Raji (cell line): ENCODE measurements around the gene CSNK2B.

Source experiments
- POLR2A ChIP-seq: IDR thresholded peaks from 2 replicates; pipeline ENCODE4 v1.6.1; 2011; ENCODE audit warnings: low read depth, low read length, control low read depth; ENCODE audit not compliant: insufficient read depth

Gene CSNK2B

DNA sequence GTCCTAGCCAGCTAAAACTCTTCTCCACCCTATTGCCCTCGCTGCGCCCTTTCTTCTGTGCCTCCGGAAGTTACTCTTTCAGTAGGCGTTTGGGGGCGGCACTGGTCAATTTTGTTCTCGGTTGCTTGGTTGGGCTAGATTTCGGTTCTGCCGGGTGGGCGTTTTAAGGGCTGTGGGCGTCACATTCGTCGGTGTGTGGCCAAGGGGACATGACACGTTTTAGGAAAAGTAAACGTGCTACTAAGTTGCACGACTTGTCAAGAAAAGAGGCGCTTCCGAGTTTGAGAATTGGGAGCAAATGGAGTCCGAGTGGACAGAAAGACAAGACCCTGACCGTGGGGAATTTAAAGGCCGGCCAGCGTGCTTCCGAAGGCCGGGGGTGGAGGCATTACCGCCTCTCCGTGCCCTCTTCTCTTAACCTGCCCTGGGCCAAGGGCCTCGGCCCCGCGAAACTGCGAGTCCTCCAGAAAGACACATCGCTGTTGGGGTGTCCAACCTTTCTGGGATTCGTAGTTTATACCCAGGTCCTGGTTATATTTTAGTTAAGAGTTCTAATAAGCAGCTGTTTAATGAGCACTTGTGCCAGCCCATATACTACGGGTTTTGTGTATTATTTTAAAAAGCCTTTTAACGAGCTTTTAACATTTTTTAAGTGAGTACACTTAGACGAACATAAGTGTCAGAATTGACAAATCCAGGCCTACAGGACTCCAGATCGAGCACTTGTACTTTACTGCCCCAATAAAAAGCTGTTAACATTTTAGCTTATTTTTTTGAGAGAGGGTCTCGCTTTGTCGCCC, 12.8 kb upstream of the CSNK2B start:
- peak; percentile 68 for TF ChIP-seq POLR2A

DNA sequence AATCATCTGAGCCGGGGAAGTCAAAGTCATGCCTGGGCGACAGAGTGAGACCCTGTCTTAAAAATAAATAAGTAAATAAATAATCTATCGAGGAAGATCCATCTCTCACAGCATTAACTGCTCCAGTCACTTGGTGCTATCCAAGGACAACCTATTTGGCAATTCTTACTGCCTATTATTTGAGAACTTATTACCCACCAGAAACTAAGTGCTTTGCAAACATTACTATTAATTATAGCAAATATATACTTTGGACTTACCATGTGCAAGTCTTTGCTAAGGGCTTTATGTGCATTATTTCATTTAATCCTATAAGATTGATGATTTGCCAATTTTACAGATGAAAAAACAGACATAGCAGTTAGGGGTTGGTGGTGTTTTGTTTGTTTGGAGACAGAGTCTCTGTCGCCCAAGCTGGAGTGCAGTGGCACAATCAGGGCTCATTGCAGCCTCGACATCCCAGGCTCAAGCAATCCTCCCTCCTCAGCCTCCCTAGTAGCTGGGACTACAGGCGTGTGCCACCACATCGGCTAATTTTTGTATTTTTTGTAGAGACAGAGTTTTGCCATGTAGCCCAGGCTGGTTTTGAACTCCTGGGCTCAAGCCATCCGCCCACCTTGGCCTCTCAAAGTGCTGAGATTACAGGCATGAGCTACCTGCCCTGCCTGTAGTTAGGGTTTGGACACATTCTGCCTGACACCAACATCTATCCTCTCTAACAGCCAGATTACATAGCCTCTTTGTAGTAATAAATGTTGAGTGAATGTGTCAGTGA, 11.1 kb upstream of the CSNK2B start:
- no peak for TF ChIP-seq POLR2A

DNA sequence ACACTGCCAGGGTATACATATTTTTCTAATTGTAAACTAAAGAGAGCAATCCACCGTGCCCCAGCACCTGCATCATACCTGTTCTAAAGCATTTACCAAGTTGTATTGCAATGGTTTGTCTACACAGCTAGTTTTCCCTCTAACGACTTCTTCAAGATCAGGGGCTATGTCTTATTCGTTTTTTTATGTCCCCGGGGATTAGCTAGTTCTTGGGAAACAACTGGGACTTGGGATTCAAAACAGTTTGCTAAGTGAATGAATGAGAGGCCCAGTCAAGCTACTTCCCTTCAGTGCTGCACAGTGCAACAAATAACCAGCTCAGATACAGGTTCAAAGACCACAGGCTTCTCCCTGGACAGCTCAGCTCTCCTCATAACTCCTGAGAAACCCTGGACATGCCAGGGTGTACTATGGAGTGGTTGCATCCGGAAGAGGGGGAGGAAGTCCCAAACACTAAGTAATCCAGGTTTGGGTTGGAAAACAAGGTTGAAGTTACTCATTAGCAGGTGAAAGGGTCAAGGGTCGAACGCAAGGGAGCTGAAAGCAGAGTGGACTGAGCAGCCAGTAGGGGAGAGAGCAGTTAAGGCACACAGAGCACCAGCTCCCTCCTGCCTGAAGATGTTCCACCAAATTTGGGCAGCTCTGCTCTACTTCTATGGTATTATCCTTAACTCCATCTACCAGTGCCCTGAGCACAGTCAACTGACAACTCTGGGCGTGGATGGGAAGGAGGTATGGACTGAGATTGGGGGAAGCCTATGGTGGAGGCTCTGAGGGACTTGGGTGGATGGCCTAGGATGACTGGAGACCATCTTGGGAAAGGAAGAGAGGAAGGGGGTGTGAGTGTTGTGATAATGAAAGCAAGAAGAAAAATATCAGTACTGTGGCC, 10.3 kb upstream of the CSNK2B start, which contains the start of gene APOM:
TSS of gene APOM (plus strand) at position 546 of the 889 bp plus-strand sequence. CDS start at position 619, 73 bp downstream.
- no peak for TF ChIP-seq POLR2A

GRCh38 chr6:31657406-31658157, 8.3 kb upstream of the CSNK2B start:
- no peak for TF ChIP-seq POLR2A

DNA sequence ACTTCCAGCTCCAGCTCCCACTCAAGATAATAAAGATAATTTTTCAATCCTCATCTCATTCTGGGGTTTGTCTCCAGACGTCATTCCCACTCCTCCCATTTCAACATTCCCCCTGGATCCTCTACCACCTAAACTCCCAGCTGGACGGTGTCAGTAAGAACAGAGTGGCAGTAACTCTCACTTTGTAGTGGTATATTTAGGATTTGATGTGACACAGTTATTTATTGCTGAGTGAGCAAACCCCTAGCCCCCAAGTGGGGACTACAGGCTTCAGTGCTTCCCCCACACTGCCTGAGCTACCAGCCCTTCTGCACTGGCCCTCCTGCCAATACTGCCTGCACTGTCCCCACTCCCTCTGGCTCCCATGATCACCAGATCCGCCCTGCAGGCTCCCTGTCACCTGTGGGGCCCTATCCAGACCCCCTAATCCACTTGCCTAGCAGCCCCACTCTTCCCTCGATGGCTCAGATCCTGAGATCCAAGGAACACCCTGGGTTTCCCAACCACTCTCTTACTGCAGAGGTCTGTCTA, 7.7 kb upstream of the CSNK2B start:
- no peak for TF ChIP-seq POLR2A

- no peak for TF ChIP-seq POLR2A
These were observed 6.8 kb upstream of the CSNK2B start for GRCh38 chr6:31658983-31659648.

- no peak for TF ChIP-seq POLR2A
These were observed 6.1 kb upstream of the CSNK2B start for GRCh38 chr6:31659649-31660380.

GRCh38 chr6:31660381-31661261, 5.3 kb upstream of the CSNK2B start, which contains the start of gene C6orf47:
Gene C6orf47, minus strand, starts transcription at chr6:31660778. Its CDS starts 831 bp downstream, at chr6:31659947.
- TF ChIP-seq POLR2A = peak; percentile 85

- TF ChIP-seq POLR2A = no peak
These were observed 4.4 kb upstream of the CSNK2B start for GRCh38 chr6:31661262-31662123.

GRCh38 chr6:31662124-31662723, 3.7 kb upstream of the CSNK2B start:
- no peak for TF ChIP-seq POLR2A
